ENCODE results near the gene NTM. TPM values are rescaled to one million over a fixed set of nuclear protein-coding genes. Genes with fewer than 3 reads are reported as not detected.
A peak's percentile ranks its signal among the peaks of the same experiment; 100 is the strongest.

The NTM gene
- total RNA-seq, 2 donors from 2014 or later = 1.7 to 3.6 TPM

GRCh38 chr11:131746201-131746600, 375.8 kb downstream of the NTM start:
- H3K4me1 Mint-ChIP-seq = no peaks in the 10 kb centered on the region
- Histone ChIP-seq H3K36me3 (ENCODE audit: control insufficient read depth, insufficient read depth, low read length) (no peaks in the 10 kb centered on the region), H3K27me3 (ENCODE audit: control insufficient read depth, insufficient read depth, low read length, poor library complexity, severe bottlenecking) (no peaks in the 10 kb centered on the region), H3K9me3 (ENCODE audit: control insufficient read depth, low read length) (no peaks in the 10 kb centered on the region), H3K4me3 (ENCODE audit: low read length) (no peak overlapping the region), H3K27ac (ENCODE audit: low read depth, low read length) (no peak overlapping the region), H3K4me1 (ENCODE audit: control insufficient read depth, insufficient read depth, low read length) (no peaks in the 10 kb centered on the region), H3K9ac (ENCODE audit: extremely low read depth, low read length, poor library complexity, severe bottlenecking) (no peak overlapping the region)
- TF ChIP-seq CTCF (conservative IDR thresholded peaks at IDR 0.05) = no peak
- no peak for DNase-seq
- H3K27ac Mint-ChIP-seq = no peak overlapping the region
- H3K9me3 Mint-ChIP-seq = no peaks in the 10 kb centered on the region
- WGBS, 2 experiments (ENCODE audit: insufficient coverage in 1 of 2, insufficient read length in 1 of 2) = 80 to 85% methylated on average over 5 to 12 of the region's 12 CpGs
- H3K27me3 Mint-ChIP-seq (ENCODE audit: insufficient read depth) = no peaks in the 10 kb centered on the region
- no peaks in the 10 kb centered on the region for H3K36me3 Mint-ChIP-seq (ENCODE audit: low read depth)
- H3K4me3 Mint-ChIP-seq = no peak overlapping the region

DNA sequence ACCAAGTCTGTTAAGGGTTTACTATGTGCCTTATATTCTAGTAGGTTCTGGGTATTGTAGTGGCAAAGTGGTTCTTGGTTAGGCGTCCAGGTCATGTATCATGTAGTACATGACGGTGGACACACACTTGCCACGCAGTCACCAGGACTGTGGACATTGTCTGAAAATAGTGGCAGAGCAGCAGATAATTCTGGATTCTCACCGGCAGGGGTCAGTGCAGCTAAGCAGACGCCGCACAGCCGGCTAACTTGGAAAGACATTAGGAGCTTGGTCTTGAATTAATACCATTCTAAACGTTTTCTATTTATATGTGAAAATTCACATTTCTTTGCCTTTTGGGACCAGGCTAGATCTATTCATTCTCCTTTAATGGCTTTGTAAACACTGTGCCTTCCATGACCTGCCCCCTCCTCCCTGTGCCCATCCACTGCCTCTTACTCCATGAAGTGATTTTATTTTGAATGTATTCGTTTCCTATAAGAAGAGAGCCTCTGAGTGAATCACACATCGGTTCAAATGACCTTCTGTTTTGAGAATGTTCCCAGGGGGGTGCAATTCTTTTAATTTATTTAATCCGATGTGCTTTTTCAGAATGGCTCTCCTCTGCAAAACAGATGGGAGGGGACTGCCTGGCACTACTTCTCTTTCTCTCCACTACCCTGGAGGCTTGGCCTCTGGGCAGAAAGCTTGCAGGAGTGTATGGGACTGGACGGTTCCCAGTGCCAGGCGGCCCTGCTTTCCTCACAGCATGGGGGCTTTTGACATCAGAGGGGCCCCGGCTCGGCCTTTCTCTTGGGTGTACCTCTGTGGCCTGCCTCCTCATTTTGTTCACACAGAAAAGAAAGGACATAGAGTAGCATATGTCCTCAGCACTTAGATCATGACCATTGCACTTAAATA, 378.0 kb downstream of the NTM start:
- H3K36me3 ChIP-seq (ENCODE audit: control insufficient read depth, insufficient read depth, low read length) = no peaks in the 10 kb centered on the region
- no peaks in the 10 kb centered on the region for H3K36me3 Mint-ChIP-seq (ENCODE audit: low read depth)
- H3K9me3 Mint-ChIP-seq = peaks cover 2% of the 10 kb centered on the region
- H3K27me3 ChIP-seq (ENCODE audit: control insufficient read depth, insufficient read depth, low read length, poor library complexity, severe bottlenecking) = no peaks in the 10 kb centered on the region
- no peak overlapping the region for H3K9ac ChIP-seq (ENCODE audit: extremely low read depth, low read length, poor library complexity, severe bottlenecking)
- no peaks in the 10 kb centered on the region for H3K4me1 ChIP-seq (ENCODE audit: control insufficient read depth, insufficient read depth, low read length)
- no peaks in the 10 kb centered on the region for H3K27me3 Mint-ChIP-seq (ENCODE audit: insufficient read depth)
- H3K27ac ChIP-seq (ENCODE audit: low read depth, low read length) = no peak overlapping the region
- H3K4me3 ChIP-seq (ENCODE audit: low read length) = no peak overlapping the region
- peak; percentile 94 for TF ChIP-seq CTCF (conservative IDR thresholded peaks at IDR 0.05)
- peak; percentile 88 for DNase-seq
- H3K4me3 Mint-ChIP-seq = no peak overlapping the region
- no peaks in the 10 kb centered on the region for H3K9me3 ChIP-seq (ENCODE audit: control insufficient read depth, low read length)
- no peak overlapping the region for H3K27ac Mint-ChIP-seq
- WGBS, 2 experiments (ENCODE audit: insufficient coverage in 1 of 2, insufficient read length in 1 of 2) = 36 to 40% methylated on average over 8 to 14 of the region's 15 CpGs
- H3K4me1 Mint-ChIP-seq = no peaks in the 10 kb centered on the region

GRCh38 chr11:131749101-131749500, 378.7 kb downstream of the NTM start:
- H3K4me3 Mint-ChIP-seq = no peak overlapping the region
- H3K4me3 ChIP-seq (ENCODE audit: low read length) = no peak overlapping the region
- H3K27me3 Mint-ChIP-seq (ENCODE audit: insufficient read depth) = no peaks in the 10 kb centered on the region
- no peak overlapping the region for H3K27ac ChIP-seq (ENCODE audit: low read depth, low read length)
- H3K4me1 Mint-ChIP-seq = no peaks in the 10 kb centered on the region
- H3K27ac Mint-ChIP-seq = no peak overlapping the region
- peaks cover 2% of the 10 kb centered on the region for H3K9me3 Mint-ChIP-seq
- no peaks in the 10 kb centered on the region for H3K9me3 ChIP-seq (ENCODE audit: control insufficient read depth, low read length)
- H3K36me3 ChIP-seq (ENCODE audit: control insufficient read depth, insufficient read depth, low read length) = no peaks in the 10 kb centered on the region
- no peaks in the 10 kb centered on the region for H3K36me3 Mint-ChIP-seq (ENCODE audit: low read depth)
- 94 to 100% methylated on average over 2 of the region's 2 CpGs for WGBS, 2 experiments (ENCODE audit: insufficient coverage in 1 of 2, insufficient read length in 1 of 2)
- no peaks in the 10 kb centered on the region for H3K4me1 ChIP-seq (ENCODE audit: control insufficient read depth, insufficient read depth, low read length)
- H3K27me3 ChIP-seq (ENCODE audit: control insufficient read depth, insufficient read depth, low read length, poor library complexity, severe bottlenecking) = no peaks in the 10 kb centered on the region
- no peak overlapping the region for H3K9ac ChIP-seq (ENCODE audit: extremely low read depth, low read length, poor library complexity, severe bottlenecking)
- TF ChIP-seq CTCF (conservative IDR thresholded peaks at IDR 0.05) = no peak
- no peak for DNase-seq
